CD4-positive, alpha-beta memory T cell (primary cell): ENCODE data around the gene RGS9. TPM values are rescaled to one million over a fixed set of nuclear protein-coding genes. Genes with fewer than 3 reads are reported as not detected.
A peak's percentile ranks its signal among the peaks of the same experiment; 100 is the strongest.

Experiments used
- CTCF ChIA-PET: fragments of 350-600 bp; sonication (Branson Sonifier 250); formaldehyde crosslinking; loops from one replicate; lab custom pipeline; 2021; ENCODE audit warnings: inconsistent platforms; ENCODE audit not compliant: partially characterized antibody; lab: Charles Lee
- POLR2A ChIA-PET: fragments of 350-600 bp; sonication (Branson Sonifier 250); formaldehyde crosslinking; loops from one replicate; lab custom pipeline; 2021; ENCODE audit not compliant: partially characterized antibody; lab: Charles Lee
- DNase-seq, 5 donors: peaks; one replicate each; pipeline versions ENCODE4 v3.0.0 to v3.0.0-alpha.2; 2020 to 2022; ENCODE audit warnings: mixed read lengths in 1 of 5
- H3K27ac ChIP-seq: one replicate; pipeline ENCODE4 v1.7.0; 2013; ENCODE audit warnings: low read depth, low read length
- H3K27me3 ChIP-seq: 2 replicates; pipeline ENCODE4 v1.7.0; 2013; ENCODE audit warnings: mild to moderate bottlenecking, low read length, moderate library complexity; ENCODE audit not compliant: insufficient read depth
- H3K36me3 ChIP-seq: 2 replicates; pipeline ENCODE4 v1.7.0; 2013; ENCODE audit warnings: mild to moderate bottlenecking, low read length, moderate library complexity; ENCODE audit not compliant: insufficient read depth
- H3K4me1 ChIP-seq: 2 replicates; pipeline ENCODE4 v1.7.0; 2013; ENCODE audit warnings: mild to moderate bottlenecking, low read length, moderate library complexity; ENCODE audit not compliant: insufficient read depth
- H3K4me3 ChIP-seq, 2 donors: one replicate each; pipeline ENCODE4 v1.7.0; 2013; ENCODE audit warnings: low read length in 2 of 2, mild to moderate bottlenecking in 1 of 2
- H3K9me3 ChIP-seq, 2 donors: one replicate each; pipeline ENCODE4 v1.7.0; 2013; ENCODE audit warnings: low read length in 2 of 2, control low read depth in 1 of 2; ENCODE audit not compliant: control insufficient read depth in 1 of 2
- H3K27ac Mint-ChIP-seq, 7 donors: one replicate each; pipeline ENCODE4 v1.8.0; 2020 to 2021; ENCODE audit warnings: mixed read lengths in 7 of 7, mild to moderate bottlenecking in 6 of 7, inconsistent platforms in 3 of 7, moderate library complexity in 3 of 7
- H3K27me3 Mint-ChIP-seq, 2 donors: one replicate each; pipeline ENCODE4 v1.8.0; 2020 to 2021; ENCODE audit warnings: mixed read lengths in 2 of 2
- H3K36me3 Mint-ChIP-seq, 2 donors: one replicate each; pipeline ENCODE4 v1.8.0; 2020 to 2021; ENCODE audit warnings: mixed read lengths in 2 of 2, inconsistent platforms in 1 of 2, mild to moderate bottlenecking in 1 of 2
- H3K4me1 Mint-ChIP-seq, 4 donors: one replicate each; pipeline ENCODE4 v1.8.0; 2020 to 2021; ENCODE audit warnings: mixed read lengths in 4 of 4, mild to moderate bottlenecking in 1 of 4
- H3K4me3 Mint-ChIP-seq, 8 donors: one replicate each; pipeline ENCODE4 v1.8.0; 2020 to 2021; ENCODE audit warnings: mixed read lengths in 8 of 8, mild to moderate bottlenecking in 7 of 8, moderate library complexity in 6 of 8, inconsistent platforms in 3 of 8
- H3K9me3 Mint-ChIP-seq, 8 donors: one replicate each; pipeline ENCODE4 v1.8.0; 2020 to 2021; ENCODE audit warnings: mixed read lengths in 8 of 8, mild to moderate bottlenecking in 5 of 8, inconsistent platforms in 3 of 8, moderate library complexity in 1 of 8
- intact Hi-C: fragments of 100-400 bp; cut with micrococcal nuclease; formaldehyde crosslinking; loops from one replicate; pipeline ENCODE4 v1.15.1; 2023
- polyA plus RNA-seq, 2 donors: library from polyadenylated mRNA; unstranded; fragments of 300-500 nt; fragmentation: Illumina TruSeq; gene quantifications; one replicate each; pipeline ENCODE4 v1.2.3, GENCODE V29; 2021
- total RNA-seq, 2 experiments: library from RNA; stranded (reverse); gene quantifications; one replicate each; pipeline ENCODE4 v1.2.3, GENCODE V29; 2021

Gene RGS9
- total and polyA plus RNA-seq, 4 experiments from 2014 or later, result 0.67 to 2.7 (median 1.2) TPM

- POLR2A ChIA-PET, result no interaction called here
These were observed 122.7 kb downstream of the RGS9 start for GRCh38 chr17:65259696-65260485.

GRCh38 chr17:65260626-65261025 lies 123.5 kb downstream of the RGS9 start:
- DNase-seq, result no peak
- H3K9me3 ChIP-seq, result no peaks in the 10 kb centered on the region
- peaks cover 4 to 10% of the 10 kb centered on the region in 2 donors for H3K27me3 Mint-ChIP-seq
- intact Hi-C loops, result no loop called here
- H3K27me3 ChIP-seq, result no peaks in the 10 kb centered on the region
- no peaks in the 10 kb centered on the region for H3K36me3 ChIP-seq
- peaks cover 1 to 11% (median 7%) of the 10 kb centered on the region in 8 donors for H3K9me3 Mint-ChIP-seq
- H3K4me3 Mint-ChIP-seq, result no peak overlapping the region
- H3K4me1 ChIP-seq, result peaks cover 23% of the 10 kb centered on the region
- H3K36me3 Mint-ChIP-seq, result peaks cover 0 to 1% of the 10 kb centered on the region in 2 donors
- H3K4me1 Mint-ChIP-seq, result peaks cover 17 to 45% (median 24%) of the 10 kb centered on the region in 4 donors
- H3K27ac Mint-ChIP-seq, result peak overlapping the region in 1 of 7 donors; percentile 17
- no peak overlapping the region for H3K4me3 ChIP-seq
- ChIA-PET POLR2A (no interaction called here), CTCF (no interaction called here)
- no peak overlapping the region for H3K27ac ChIP-seq

More at GRCh38 chr17:65259696-65260485, 122.7 kb downstream of the RGS9 start:
- intact Hi-C loops, result no loop called here
- Histone ChIP-seq H3K4me1 (peaks cover 15% of the 10 kb centered on the region), H3K27me3 (no peaks in the 10 kb centered on the region), H3K36me3 (no peaks in the 10 kb centered on the region), H3K27ac (no peak overlapping the region), H3K9me3 (no peaks in the 10 kb centered on the region), H3K4me3 (no peak overlapping the region)
- Mint-ChIP-seq H3K4me1 (peaks cover 10 to 38% (median 18%) of the 10 kb centered on the region in 4 donors), H3K36me3 (peaks cover 0 to 1% of the 10 kb centered on the region in 2 donors), H3K9me3 (peaks cover 3 to 11% (median 7%) of the 10 kb centered on the region in 8 donors), H3K27ac (no peak overlapping the region), H3K27me3 (peaks cover 4 to 10% of the 10 kb centered on the region in 2 donors), H3K4me3 (no peak overlapping the region)
- no peak for DNase-seq
- CTCF ChIA-PET, result no interaction called here

- POLR2A ChIA-PET, result no interaction called here
- peaks cover 4 to 9% of the 10 kb centered on the region in 2 donors for H3K27me3 Mint-ChIP-seq
- CTCF ChIA-PET, result no interaction called here
- no peak overlapping the region for H3K4me3 ChIP-seq
- peaks cover 1 to 8% (median 4%) of the 10 kb centered on the region in 8 donors for H3K9me3 Mint-ChIP-seq
- peaks cover 0 to 1% of the 10 kb centered on the region in 2 donors for H3K36me3 Mint-ChIP-seq
- H3K27ac ChIP-seq, result no peak overlapping the region
- peaks cover 0 to 4% of the 10 kb centered on the region in 2 donors for H3K9me3 ChIP-seq
- peaks cover 26% of the 10 kb centered on the region for H3K4me1 ChIP-seq
- intact Hi-C loops, result no loop called here
- H3K27ac Mint-ChIP-seq, result peak overlapping the region in 1 of 7 donors; percentile 17
- H3K27me3 ChIP-seq, result no peaks in the 10 kb centered on the region
- peaks cover 20 to 48% (median 29%) of the 10 kb centered on the region in 4 donors for H3K4me1 Mint-ChIP-seq
- no peak for DNase-seq
- H3K36me3 ChIP-seq, result no peaks in the 10 kb centered on the region
- no peak overlapping the region for H3K4me3 Mint-ChIP-seq
These were observed 124.0 kb downstream of the RGS9 start for GRCh38 chr17:65261152-65261551.

- peak overlapping the region in 1 of 7 donors; percentile 5 for H3K27ac Mint-ChIP-seq
- peaks cover 0 to 5% of the 10 kb centered on the region in 2 donors for H3K27me3 Mint-ChIP-seq
- H3K4me3 Mint-ChIP-seq, result peak overlapping the region in 5 of 8 donors; percentile 3 to 66 (median 18)
- peaks cover 0 to 4% of the 10 kb centered on the region in 2 donors for H3K9me3 ChIP-seq
- intact Hi-C loops, result no loop called here
- peak in 2 of 5 donors; percentile 2 to 20 for DNase-seq
- no peaks in the 10 kb centered on the region for H3K27me3 ChIP-seq
- no peak overlapping the region for H3K4me3 ChIP-seq
- H3K36me3 ChIP-seq, result no peaks in the 10 kb centered on the region
- peaks cover 21 to 48% (median 29%) of the 10 kb centered on the region in 4 donors for H3K4me1 Mint-ChIP-seq
- H3K27ac ChIP-seq, result no peak overlapping the region
- H3K9me3 Mint-ChIP-seq, result peaks cover 1 to 8% (median 4%) of the 10 kb centered on the region in 8 donors
- POLR2A ChIA-PET, result no interaction called here
- H3K36me3 Mint-ChIP-seq, result peaks cover 0 to 5% of the 10 kb centered on the region in 2 donors
- peaks cover 26% of the 10 kb centered on the region for H3K4me1 ChIP-seq
- CTCF ChIA-PET, result no interaction called here
These were observed 124.8 kb downstream of the RGS9 start for GRCh38 chr17:65261682-65262636.

- Histone ChIP-seq H3K27me3 (no peaks in the 10 kb centered on the region), H3K4me3 (no peak overlapping the region), H3K9me3 (peaks cover 0 to 4% of the 10 kb centered on the region in 2 donors), H3K27ac (no peak overlapping the region), H3K4me1 (peaks cover 26% of the 10 kb centered on the region), H3K36me3 (no peaks in the 10 kb centered on the region)
- ChIA-PET CTCF (interaction anchor here (1.9 kb wide), 1 partner anchor 10 kb away, joined by 4 read pairs; no protein-coding TSS in a partner anchor), POLR2A (interaction anchor here (0.9 kb wide), 1 partner anchor 260 kb away, joined by 3 read pairs; no protein-coding TSS in a partner anchor)
- H3K9me3 Mint-ChIP-seq, result peaks cover 3 to 15% (median 8%) of the 10 kb centered on the region in 8 donors
- H3K4me3 Mint-ChIP-seq, result peak overlapping the region in 1 of 8 donors; percentile 18
- peak in 1 of 5 donors; percentile 11 for DNase-seq
- H3K27ac Mint-ChIP-seq, result no peak overlapping the region
- peaks cover 21 to 48% (median 29%) of the 10 kb centered on the region in 4 donors for H3K4me1 Mint-ChIP-seq
- peaks cover 0 to 7% of the 10 kb centered on the region in 2 donors for H3K36me3 Mint-ChIP-seq
- intact Hi-C loops, result no loop called here
- H3K27me3 Mint-ChIP-seq, result peaks cover 0 to 3% of the 10 kb centered on the region in 2 donors
These were observed 128.1 kb downstream of the RGS9 start for GRCh38 chr17:65265276-65265675.

- intact Hi-C loops, result no loop called here
- Histone ChIP-seq H3K27me3 (no peaks in the 10 kb centered on the region), H3K4me3 (no peak overlapping the region), H3K4me1 (peaks cover 12% of the 10 kb centered on the region), H3K9me3 (peaks cover 0 to 4% of the 10 kb centered on the region in 2 donors), H3K36me3 (no peaks in the 10 kb centered on the region), H3K27ac (no peak overlapping the region)
- Mint-ChIP-seq H3K27me3 (peaks cover 0 to 2% of the 10 kb centered on the region in 2 donors), H3K4me1 (peaks cover 9 to 18% (median 13%) of the 10 kb centered on the region in 4 donors), H3K27ac (no peak overlapping the region), H3K9me3 (peaks cover 3 to 15% (median 8%) of the 10 kb centered on the region in 8 donors), H3K36me3 (peaks cover 0 to 7% of the 10 kb centered on the region in 2 donors), H3K4me3 (no peak overlapping the region)
- no peak for DNase-seq
- ChIA-PET CTCF (interaction anchor here (1.1 kb wide), 1 partner anchor 20 kb away, joined by 3 read pairs; no protein-coding TSS in a partner anchor), POLR2A (no interaction called here)
These were observed 131.7 kb downstream of the RGS9 start for GRCh38 chr17:65268832-65269231.
